HepG2 (cell line): ENCODE data around the gene SUN5. TPM values are rescaled to one million over a fixed set of nuclear protein-coding genes. Genes with fewer than 3 reads are reported as not detected.

ENCODE experiments used
- E2F2 ChIP-seq: sonication (generic); formaldehyde crosslinking; IDR thresholded peaks from 2 replicates; pipeline ENCODE4 v1.4.0; 2020; ENCODE audit warnings: missing genetic modification reagents, borderline replicate concordance
- GLMP ChIP-seq: sonication (generic); formaldehyde crosslinking; IDR thresholded peaks from 2 replicates; pipeline ENCODE4 v1.9.0; 2021; ENCODE audit warnings: missing genetic modification reagents, mild to moderate bottlenecking, borderline replicate concordance
- KDM5A ChIP-seq: fragments of 200-600 bp; sonication (generic); IDR thresholded peaks from 2 replicates; pipeline ENCODE4 v1.7.0; 2018; ENCODE audit warnings: antibody characterized with exemption, mild to moderate bottlenecking, low read length, borderline replicate concordance
- NFE2L2 ChIP-seq: fragments of 150-350 bp; IDR thresholded peaks from 2 replicates; pipeline ENCODE4 v1.6.1; 2014; ENCODE audit warnings: low read length
- NFYB ChIP-seq: sonication (generic); formaldehyde crosslinking; IDR thresholded peaks from 2 replicates; pipeline ENCODE4 v1.4.0; 2020; ENCODE audit warnings: missing genetic modification reagents
- PHF5A ChIP-seq: IDR thresholded peaks from one replicate; pipeline ENCODE4 v1.6.1; 2018; ENCODE audit warnings: low read depth, missing genetic modification reagents; ENCODE audit not compliant: unreplicated experiment
- RAD51 ChIP-seq: fragments of 450-650 bp; IDR thresholded peaks from 2 replicates; pipeline ENCODE4 v1.6.1; 2016; ENCODE audit warnings: borderline replicate concordance
- RFX1 ChIP-seq: fragments of 450-650 bp; IDR thresholded peaks from 2 replicates; pipeline ENCODE4 v1.6.1; 2017
- RNF2 ChIP-seq: fragments of 450-650 bp; conservative IDR thresholded peaks from 2 replicates; pipeline ENCODE4 v1.6.1; 2016; ENCODE audit warnings: low read depth
- SAFB2 ChIP-seq: sonication (generic); formaldehyde crosslinking; IDR thresholded peaks from 2 replicates; pipeline ENCODE4 v1.5.1; 2020; ENCODE audit warnings: missing genetic modification reagents, low read depth, mild to moderate bottlenecking, borderline replicate concordance
- SNRNP70 ChIP-seq: fragments of 200-400 bp; formaldehyde crosslinking; IDR thresholded peaks from 2 replicates; pipeline ENCODE4 v1.6.1; 2017; ENCODE audit warnings: mild to moderate bottlenecking, low read depth, low read length, moderate library complexity
- TOE1 ChIP-seq: sonication (generic); formaldehyde crosslinking; IDR thresholded peaks from 2 replicates; pipeline ENCODE4 v1.4.0; 2020; ENCODE audit warnings: mild to moderate bottlenecking, missing genetic modification reagents
- TRIM22 ChIP-seq: fragments of 450-650 bp; IDR thresholded peaks from 2 replicates; pipeline ENCODE4 v1.6.1; 2017
- ZNF570 ChIP-seq: sonication (generic); formaldehyde crosslinking; IDR thresholded peaks from 2 replicates; pipeline ENCODE4 v1.4.0; 2020; ENCODE audit warnings: mild to moderate bottlenecking, missing genetic modification reagents, borderline replicate concordance
- ZNF589 ChIP-seq: sonication (generic); formaldehyde crosslinking; conservative IDR thresholded peaks from 2 replicates; pipeline ENCODE4 v1.8.0; 2022; ENCODE audit warnings: mild to moderate bottlenecking, moderate library complexity, missing genetic modification reagents
- ZNF607 ChIP-seq: sonication (generic); formaldehyde crosslinking; IDR thresholded peaks from 2 replicates; pipeline ENCODE4 v1.5.1; 2020; ENCODE audit warnings: missing genetic modification reagents, mild to moderate bottlenecking, borderline replicate concordance
- polyA plus RNA-seq, 8 experiments: library from polyadenylated mRNA; depleted of rRNA in 3 of 8; stranded (reverse) in 7 of 8; unstranded in 1 of 8; fragments of >200 nt; fragmentation: Illumina TruSeq in 4 of 8; extraction: Trizol in 4 of 8; gene quantifications; 2 replicates each; pipeline versions ENCODE4 v1.2.1 to v1.2.3, GENCODE V29; 2011 to 2016; ENCODE audit warnings: low read depth in 4 of 8, missing spikeins in 1 of 8, mixed read lengths in 1 of 8; ENCODE audit not compliant: insufficient read depth in 1 of 8
- total RNA-seq, 5 experiments: library from RNA; depleted of rRNA; stranded (reverse); fragments of >200 nt; fragmentation: Illumina TruSeq; extraction: Trizol; gene quantifications; 2 replicates each; pipeline ENCODE4 v1.2.3, GENCODE V29; 2016; ENCODE audit warnings: low read depth in 1 of 5
- TF ChIP-seq, protein P1 (sequence below): sonication (generic); formaldehyde crosslinking; IDR thresholded peaks from 2 replicates; pipeline ENCODE4 v1.4.0; 2020; ENCODE audit warnings: missing genetic modification reagents, borderline replicate concordance
- TF ChIP-seq, protein P2 (sequence below): sonication (generic); formaldehyde crosslinking; IDR thresholded peaks from 2 replicates; pipeline ENCODE4 v1.4.0; 2020; ENCODE audit warnings: missing genetic modification reagents
- TF ChIP-seq, protein P3 (sequence below): sonication (generic); formaldehyde crosslinking; IDR thresholded peaks from 2 replicates; pipeline ENCODE4 v1.4.0; 2020; ENCODE audit warnings: mild to moderate bottlenecking, missing genetic modification reagents
- TF ChIP-seq, protein P4 (sequence below): IDR thresholded peaks from 2 replicates; pipeline ENCODE4 v1.6.1; 2016; ENCODE audit warnings: missing genetic modification reagents, missing compliant biosample characterization

The SUN5 gene
- total and polyA plus RNA-seq, 2 of the 13 experiments (the other 11 are each of a cell fraction or from before 2014, with no cell fraction given) = not detected

- TF ChIP-seq, protein P1, sequence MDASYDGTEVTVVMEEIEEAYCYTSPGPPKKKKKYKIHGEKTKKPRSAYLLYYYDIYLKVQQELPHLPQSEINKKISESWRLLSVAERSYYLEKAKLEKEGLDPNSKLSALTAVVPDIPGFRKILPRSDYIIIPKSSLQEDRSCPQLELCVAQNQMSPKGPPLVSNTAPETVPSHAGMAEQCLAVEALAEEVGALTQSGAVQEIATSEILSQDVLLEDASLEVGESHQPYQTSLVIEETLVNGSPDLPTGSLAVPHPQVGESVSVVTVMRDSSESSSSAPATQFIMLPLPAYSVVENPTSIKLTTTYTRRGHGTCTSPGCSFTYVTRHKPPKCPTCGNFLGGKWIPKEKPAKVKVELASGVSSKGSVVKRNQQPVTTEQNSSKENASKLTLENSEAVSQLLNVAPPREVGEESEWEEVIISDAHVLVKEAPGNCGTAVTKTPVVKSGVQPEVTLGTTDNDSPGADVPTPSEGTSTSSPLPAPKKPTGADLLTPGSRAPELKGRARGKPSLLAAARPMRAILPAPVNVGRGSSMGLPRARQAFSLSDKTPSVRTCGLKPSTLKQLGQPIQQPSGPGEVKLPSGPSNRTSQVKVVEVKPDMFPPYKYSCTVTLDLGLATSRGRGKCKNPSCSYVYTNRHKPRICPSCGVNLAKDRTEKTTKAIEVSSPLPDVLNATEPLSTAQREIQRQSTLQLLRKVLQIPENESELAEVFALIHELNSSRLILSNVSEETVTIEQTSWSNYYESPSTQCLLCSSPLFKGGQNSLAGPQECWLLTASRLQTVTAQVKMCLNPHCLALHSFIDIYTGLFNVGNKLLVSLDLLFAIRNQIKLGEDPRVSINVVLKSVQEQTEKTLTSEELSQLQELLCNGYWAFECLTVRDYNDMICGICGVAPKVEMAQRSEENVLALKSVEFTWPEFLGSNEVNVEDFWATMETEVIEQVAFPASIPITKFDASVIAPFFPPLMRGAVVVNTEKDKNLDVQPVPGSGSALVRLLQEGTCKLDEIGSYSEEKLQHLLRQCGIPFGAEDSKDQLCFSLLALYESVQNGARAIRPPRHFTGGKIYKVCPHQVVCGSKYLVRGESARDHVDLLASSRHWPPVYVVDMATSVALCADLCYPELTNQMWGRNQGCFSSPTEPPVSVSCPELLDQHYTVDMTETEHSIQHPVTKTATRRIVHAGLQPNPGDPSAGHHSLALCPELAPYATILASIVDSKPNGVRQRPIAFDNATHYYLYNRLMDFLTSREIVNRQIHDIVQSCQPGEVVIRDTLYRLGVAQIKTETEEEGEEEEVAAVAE (CRISPR knock-in tag) = peak; percentile 12; the same call in 1 of the 2 replicates
- TF ChIP-seq GLMP = no peak
- no peak for TF ChIP-seq RNF2
- no peak; the same call in 1 of the 2 replicates for TF ChIP-seq RAD51
- no peak for TF ChIP-seq SNRNP70
- no peak; the same call in 1 of the 2 replicates for TF ChIP-seq TRIM22
- peak; percentile 67 for TF ChIP-seq PHF5A (CRISPR knock-in tag)
- no peak for TF ChIP-seq ZNF570 (CRISPR knock-in tag)
- no peak for TF ChIP-seq ZNF607
- TF ChIP-seq NFYB = no peak
- TF ChIP-seq TOE1 = no peak
- TF ChIP-seq, protein P2, sequence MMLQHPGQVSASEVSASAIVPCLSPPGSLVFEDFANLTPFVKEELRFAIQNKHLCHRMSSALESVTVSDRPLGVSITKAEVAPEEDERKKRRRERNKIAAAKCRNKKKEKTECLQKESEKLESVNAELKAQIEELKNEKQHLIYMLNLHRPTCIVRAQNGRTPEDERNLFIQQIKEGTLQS (CRISPR knock-in tag) = no peak
- no peak; the same call in 1 of the 2 replicates for TF ChIP-seq SAFB2 (CRISPR knock-in tag)
- 0 out of 2 replicates have a peak, but pooled peaks have one; percentile 33 for TF ChIP-seq ZNF589 (CRISPR knock-in tag)
- no peak for TF ChIP-seq KDM5A
- TF ChIP-seq, protein P3, sequence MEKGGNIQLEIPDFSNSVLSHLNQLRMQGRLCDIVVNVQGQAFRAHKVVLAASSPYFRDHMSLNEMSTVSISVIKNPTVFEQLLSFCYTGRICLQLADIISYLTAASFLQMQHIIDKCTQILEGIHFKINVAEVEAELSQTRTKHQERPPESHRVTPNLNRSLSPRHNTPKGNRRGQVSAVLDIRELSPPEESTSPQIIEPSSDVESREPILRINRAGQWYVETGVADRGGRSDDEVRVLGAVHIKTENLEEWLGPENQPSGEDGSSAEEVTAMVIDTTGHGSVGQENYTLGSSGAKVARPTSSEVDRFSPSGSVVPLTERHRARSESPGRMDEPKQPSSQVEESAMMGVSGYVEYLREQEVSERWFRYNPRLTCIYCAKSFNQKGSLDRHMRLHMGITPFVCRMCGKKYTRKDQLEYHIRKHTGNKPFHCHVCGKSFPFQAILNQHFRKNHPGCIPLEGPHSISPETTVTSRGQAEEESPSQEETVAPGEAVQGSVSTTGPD (CRISPR knock-in tag) = no peak
- TF ChIP-seq RFX1 = no peak
- TF ChIP-seq, protein P4, sequence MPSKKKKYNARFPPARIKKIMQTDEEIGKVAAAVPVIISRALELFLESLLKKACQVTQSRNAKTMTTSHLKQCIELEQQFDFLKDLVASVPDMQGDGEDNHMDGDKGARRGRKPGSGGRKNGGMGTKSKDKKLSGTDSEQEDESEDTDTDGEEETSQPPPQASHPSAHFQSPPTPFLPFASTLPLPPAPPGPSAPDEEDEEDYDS = 0 out of 2 replicates have a peak, but pooled peaks have one; percentile 14
- TF ChIP-seq NFE2L2 = no peak
- TF ChIP-seq E2F2 (CRISPR knock-in tag) = no peak
Measured at GRCh38 chr20:33025318-33025876, 21.2 kb upstream of the SUN5 start (continued).
